Measurements from ENCODE around the gene THRB.

THRB gene

DNA sequence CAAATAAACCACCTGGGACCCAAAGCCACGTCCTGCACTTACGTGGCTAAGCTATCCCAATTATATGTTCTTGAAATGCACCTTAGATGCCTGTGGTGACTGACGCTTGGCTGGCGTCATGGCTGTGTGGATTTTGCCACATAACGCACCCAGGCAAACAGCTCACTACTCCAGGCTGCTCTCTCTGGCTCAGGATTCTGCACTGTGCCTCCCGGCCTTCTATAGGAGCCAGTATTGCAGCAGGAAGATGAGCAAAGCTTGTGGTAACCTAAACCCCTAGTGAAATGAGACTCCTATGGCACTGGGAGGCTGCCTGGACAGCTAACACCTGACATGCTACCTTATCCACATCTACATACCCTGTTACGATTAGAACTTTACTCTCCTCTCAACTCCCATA is 179.3 kb downstream of the THRB start (continued):
- TF ChIP-seq, protein P1, sequence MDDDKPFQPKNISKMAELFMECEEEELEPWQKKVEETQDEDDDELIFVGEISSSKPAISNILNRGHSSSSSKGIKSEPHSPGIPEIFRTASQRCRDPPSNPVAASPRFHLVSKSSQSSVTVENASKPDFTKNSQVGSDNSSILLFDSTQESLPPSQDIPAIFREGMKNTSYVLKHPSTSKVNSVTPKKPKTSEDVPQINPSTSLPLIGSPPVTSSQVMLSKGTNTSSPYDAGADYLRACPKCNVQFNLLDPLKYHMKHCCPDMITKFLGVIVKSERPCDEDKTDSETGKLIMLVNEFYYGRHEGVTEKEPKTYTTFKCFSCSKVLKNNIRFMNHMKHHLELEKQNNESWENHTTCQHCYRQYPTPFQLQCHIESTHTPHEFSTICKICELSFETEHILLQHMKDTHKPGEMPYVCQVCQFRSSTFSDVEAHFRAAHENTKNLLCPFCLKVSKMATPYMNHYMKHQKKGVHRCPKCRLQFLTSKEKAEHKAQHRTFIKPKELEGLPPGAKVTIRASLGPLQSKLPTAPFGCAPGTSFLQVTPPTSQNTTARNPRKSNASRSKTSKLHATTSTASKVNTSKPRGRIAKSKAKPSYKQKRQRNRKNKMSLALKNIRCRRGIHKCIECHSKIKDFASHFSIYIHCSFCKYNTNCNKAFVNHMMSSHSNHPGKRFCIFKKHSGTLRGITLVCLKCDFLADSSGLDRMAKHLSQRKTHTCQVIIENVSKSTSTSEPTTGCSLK (tag by site-specific recombination; IDR thresholded peaks at IDR 0.05) = no peak
- TF ChIP-seq ZBTB48 (tag by site-specific recombination; IDR thresholded peaks at IDR 0.05) (no peak), OSR2 (tag by site-specific recombination; IDR thresholded peaks at IDR 0.05) (no peak), ZNF157 (tag by site-specific recombination; IDR thresholded peaks at IDR 0.05) (no peak), ZSCAN16 (tag by site-specific recombination; IDR thresholded peaks at IDR 0.05) (no peak), ZNF571 (tag by site-specific recombination; IDR thresholded peaks at IDR 0.05) (no peak), ZNF112 (tag by site-specific recombination; IDR thresholded peaks at IDR 0.05) (no peak), ZNF366 (tag by site-specific recombination; conservative IDR thresholded peaks at IDR 0.05) (no peak)
- TF ChIP-seq, protein P2, sequence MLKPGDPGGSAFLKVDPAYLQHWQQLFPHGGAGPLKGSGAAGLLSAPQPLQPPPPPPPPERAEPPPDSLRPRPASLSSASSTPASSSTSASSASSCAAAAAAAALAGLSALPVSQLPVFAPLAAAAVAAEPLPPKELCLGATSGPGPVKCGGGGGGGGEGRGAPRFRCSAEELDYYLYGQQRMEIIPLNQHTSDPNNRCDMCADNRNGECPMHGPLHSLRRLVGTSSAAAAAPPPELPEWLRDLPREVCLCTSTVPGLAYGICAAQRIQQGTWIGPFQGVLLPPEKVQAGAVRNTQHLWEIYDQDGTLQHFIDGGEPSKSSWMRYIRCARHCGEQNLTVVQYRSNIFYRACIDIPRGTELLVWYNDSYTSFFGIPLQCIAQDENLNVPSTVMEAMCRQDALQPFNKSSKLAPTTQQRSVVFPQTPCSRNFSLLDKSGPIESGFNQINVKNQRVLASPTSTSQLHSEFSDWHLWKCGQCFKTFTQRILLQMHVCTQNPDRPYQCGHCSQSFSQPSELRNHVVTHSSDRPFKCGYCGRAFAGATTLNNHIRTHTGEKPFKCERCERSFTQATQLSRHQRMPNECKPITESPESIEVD (tag by site-specific recombination; IDR thresholded peaks at IDR 0.05) = no peak

DNA sequence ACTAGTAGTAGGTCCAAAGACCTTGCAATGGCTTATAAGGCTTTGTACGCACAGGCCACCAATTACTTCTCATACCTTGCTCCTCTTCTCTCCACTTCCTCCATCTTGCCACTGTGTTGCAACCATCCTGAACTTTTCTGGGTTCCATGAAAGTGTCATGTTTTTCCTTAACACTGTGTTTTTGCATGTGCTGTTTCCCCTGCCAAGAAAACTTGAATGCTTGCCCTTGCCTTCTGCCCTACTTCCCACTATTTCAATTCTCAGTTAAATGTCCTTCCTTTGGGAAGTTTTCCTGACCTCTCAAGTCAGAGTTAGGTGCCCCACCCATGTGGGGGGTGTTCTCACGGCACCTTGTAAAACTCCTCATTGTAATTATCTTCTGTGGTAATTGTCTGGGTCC is 182.8 kb downstream of the THRB start:
- Histone ChIP-seq H3K4me3 (ENCODE audit: low read depth, low read length) (no peak overlapping the region), H3K4me1 (ENCODE audit: control insufficient read depth, insufficient read depth, low read length) (no peaks in the 10 kb centered on the region), H3K27ac (ENCODE audit: extremely low read depth, low read depth, low read length) (no peak overlapping the region), H3K36me3 (ENCODE audit: control insufficient read depth in 2 of 2, insufficient read depth in 1 of 2, low read length in 2 of 2) (no peaks in the 10 kb centered on the region), H3K9me3 (ENCODE audit: control insufficient read depth, insufficient read depth, low read depth, low read length) (no peaks in the 10 kb centered on the region)
- CTCF ChIA-PET = interaction anchor here (0.5 to 0.8 kb wide), 2 partner anchors 11 to 47 kb away, joined by 3 read pairs; no protein-coding TSS in a partner anchor
- TF ChIP-seq KLF1 (tag by site-specific recombination; IDR thresholded peaks at IDR 0.05) (no peak), ZNF701 (tag by site-specific recombination; IDR thresholded peaks at IDR 0.05) (no peak), ZNF302 (tag by site-specific recombination; IDR thresholded peaks at IDR 0.05; ENCODE audit: low read depth) (no peak), ZNF354C (tag by site-specific recombination; IDR thresholded peaks at IDR 0.05; ENCODE audit: borderline replicate concordance, low read depth) (no peak), ZNF157 (tag by site-specific recombination; IDR thresholded peaks at IDR 0.05) (no peak), ZNF311 (tag by site-specific recombination; IDR thresholded peaks at IDR 0.05; ENCODE audit: borderline replicate concordance) (no peak), ZNF10 (tag by site-specific recombination; IDR thresholded peaks at IDR 0.05) (no peak), ZNF529 (tag by site-specific recombination; IDR thresholded peaks at IDR 0.05; ENCODE audit: insufficient replicate concordance) (no peak), YY2 (tag by site-specific recombination; IDR thresholded peaks at IDR 0.05) (no peak), ZSCAN30 (tag by site-specific recombination; IDR thresholded peaks at IDR 0.05) (no peak), ZNF621 (tag by site-specific recombination; IDR thresholded peaks at IDR 0.05) (no peak), ZNF174 (tag by site-specific recombination; IDR thresholded peaks at IDR 0.05) (no peak), RBAK (tag by site-specific recombination; IDR thresholded peaks at IDR 0.05) (no peak), ZNF114 (tag by site-specific recombination; IDR thresholded peaks at IDR 0.05) (no peak)
- TF ChIP-seq, protein P3, sequence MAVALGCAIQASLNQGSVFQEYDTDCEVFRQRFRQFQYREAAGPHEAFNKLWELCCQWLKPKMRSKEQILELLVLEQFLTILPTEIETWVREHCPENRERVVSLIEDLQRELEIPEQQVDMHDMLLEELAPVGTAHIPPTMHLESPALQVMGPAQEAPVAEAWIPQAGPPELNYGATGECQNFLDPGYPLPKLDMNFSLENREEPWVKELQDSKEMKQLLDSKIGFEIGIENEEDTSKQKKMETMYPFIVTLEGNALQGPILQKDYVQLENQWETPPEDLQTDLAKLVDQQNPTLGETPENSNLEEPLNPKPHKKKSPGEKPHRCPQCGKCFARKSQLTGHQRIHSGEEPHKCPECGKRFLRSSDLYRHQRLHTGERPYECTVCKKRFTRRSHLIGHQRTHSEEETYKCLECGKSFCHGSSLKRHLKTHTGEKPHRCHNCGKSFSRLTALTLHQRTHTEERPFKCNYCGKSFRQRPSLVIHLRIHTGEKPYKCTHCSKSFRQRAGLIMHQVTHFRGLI (tag by site-specific recombination; IDR thresholded peaks at IDR 0.05) = no peak
- TF ChIP-seq, protein P4, sequence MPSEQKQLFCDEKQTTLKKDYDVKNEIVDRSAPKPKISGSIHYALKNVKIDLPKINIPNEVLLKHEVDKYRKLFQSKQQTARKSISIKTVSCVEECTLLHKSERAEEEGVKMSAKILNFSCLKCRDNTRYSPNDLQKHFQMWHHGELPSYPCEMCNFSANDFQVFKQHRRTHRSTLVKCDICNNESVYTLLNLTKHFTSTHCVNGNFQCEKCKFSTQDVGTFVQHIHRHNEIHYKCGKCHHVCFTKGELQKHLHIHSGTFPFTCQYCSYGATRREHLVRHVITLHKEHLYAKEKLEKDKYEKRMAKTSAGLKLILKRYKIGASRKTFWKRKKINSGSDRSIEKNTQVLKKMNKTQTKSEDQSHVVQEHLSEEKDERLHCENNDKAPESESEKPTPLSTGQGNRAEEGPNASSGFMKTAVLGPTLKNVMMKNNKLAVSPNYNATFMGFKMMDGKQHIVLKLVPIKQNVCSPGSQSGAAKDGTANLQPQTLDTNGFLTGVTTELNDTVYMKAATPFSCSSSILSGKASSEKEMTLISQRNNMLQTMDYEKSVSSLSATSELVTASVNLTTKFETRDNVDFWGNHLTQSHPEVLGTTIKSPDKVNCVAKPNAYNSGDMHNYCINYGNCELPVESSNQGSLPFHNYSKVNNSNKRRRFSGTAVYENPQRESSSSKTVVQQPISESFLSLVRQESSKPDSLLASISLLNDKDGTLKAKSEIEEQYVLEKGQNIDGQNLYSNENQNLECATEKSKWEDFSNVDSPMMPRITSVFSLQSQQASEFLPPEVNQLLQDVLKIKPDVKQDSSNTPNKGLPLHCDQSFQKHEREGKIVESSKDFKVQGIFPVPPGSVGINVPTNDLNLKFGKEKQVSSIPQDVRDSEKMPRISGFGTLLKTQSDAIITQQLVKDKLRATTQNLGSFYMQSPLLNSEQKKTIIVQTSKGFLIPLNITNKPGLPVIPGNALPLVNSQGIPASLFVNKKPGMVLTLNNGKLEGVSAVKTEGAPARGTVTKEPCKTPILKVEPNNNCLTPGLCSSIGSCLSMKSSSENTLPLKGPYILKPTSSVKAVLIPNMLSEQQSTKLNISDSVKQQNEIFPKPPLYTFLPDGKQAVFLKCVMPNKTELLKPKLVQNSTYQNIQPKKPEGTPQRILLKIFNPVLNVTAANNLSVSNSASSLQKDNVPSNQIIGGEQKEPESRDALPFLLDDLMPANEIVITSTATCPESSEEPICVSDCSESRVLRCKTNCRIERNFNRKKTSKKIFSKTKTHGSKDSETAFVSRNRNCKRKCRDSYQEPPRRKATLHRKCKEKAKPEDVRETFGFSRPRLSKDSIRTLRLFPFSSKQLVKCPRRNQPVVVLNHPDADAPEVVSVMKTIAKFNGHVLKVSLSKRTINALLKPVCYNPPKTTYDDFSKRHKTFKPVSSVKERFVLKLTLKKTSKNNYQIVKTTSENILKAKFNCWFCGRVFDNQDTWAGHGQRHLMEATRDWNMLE (tag by site-specific recombination; conservative IDR thresholded peaks at IDR 0.05; ENCODE audit: low read depth) = no peak
- TF ChIP-seq, protein P5, sequence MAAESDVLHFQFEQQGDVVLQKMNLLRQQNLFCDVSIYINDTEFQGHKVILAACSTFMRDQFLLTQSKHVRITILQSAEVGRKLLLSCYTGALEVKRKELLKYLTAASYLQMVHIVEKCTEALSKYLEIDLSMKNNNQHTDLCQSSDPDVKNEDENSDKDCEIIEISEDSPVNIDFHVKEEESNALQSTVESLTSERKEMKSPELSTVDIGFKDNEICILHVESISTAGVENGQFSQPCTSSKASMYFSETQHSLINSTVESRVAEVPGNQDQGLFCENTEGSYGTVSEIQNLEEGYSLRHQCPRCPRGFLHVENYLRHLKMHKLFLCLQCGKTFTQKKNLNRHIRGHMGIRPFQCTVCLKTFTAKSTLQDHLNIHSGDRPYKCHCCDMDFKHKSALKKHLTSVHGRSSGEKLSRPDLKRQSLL (tag by site-specific recombination; IDR thresholded peaks at IDR 0.05) = no peak
- TF ChIP-seq, protein P6, sequence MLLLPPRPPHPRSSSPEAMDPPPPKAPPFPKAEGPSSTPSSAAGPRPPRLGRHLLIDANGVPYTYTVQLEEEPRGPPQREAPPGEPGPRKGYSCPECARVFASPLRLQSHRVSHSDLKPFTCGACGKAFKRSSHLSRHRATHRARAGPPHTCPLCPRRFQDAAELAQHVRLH (tag by site-specific recombination; IDR thresholded peaks at IDR 0.05) = no peak
- POLR2A ChIA-PET = no interaction called here
